Measurements from ENCODE around the gene DNAJB11.

- no peak for TF ChIP-seq CTCF (IDR thresholded peaks at IDR 0.05)
- TF ChIP-seq POLR2AphosphoS5 (IDR thresholded peaks at IDR 0.05), result no peak
- TF ChIP-seq EP300 (IDR thresholded peaks at IDR 0.05), result no peak
- TF ChIP-seq POLR2A (IDR thresholded peaks at IDR 0.05; ENCODE audit: low read depth), result no peak
Measured at GRCh38 chr3:186630950-186631641, 60.6 kb downstream of the DNAJB11 start.

All from esophagus muscularis mucosa (tissue), 4 donors.